ENCODE measurements around the gene ALKBH1. TPM values are rescaled to one million over a fixed set of nuclear protein-coding genes. Genes with fewer than 3 reads are reported as not detected.

Gene ALKBH1
- total and polyA plus RNA-seq, 2 of the 13 experiments (the other 11 are each of a cell fraction or from before 2014, with no cell fraction given): 12.5 to 14.3 TPM

DNA sequence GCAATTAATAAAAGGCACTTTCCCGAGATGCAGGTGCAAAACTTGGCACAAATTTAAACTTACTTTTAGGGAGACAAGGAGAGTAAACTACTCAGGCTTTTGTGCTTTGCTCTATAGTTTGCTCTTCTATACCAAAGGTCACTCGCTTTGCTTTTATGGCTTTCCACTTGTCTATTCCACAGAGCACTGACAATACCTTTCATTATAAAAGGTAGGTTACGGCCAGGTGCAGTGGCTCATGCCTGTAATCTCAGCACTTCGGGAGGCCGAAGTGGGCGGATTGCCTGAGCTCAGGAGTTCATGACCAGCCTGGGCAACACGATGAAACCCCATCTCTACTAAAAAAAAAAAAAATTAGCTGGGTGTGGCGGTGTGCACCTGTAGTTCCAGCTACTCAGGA lies 32.9 kb downstream of the ALKBH1 start (continued):
- no peak for TF ChIP-seq SP2 (CRISPR knock-in tag; IDR thresholded peaks at IDR 0.05)
- no peak for TF ChIP-seq ZNF224 (CRISPR knock-in tag; IDR thresholded peaks at IDR 0.05)
- no peak for TF ChIP-seq ZNF207 (IDR thresholded peaks at IDR 0.05; ENCODE audit: borderline replicate concordance)
- TF ChIP-seq CEBPG (CRISPR knock-in tag; IDR thresholded peaks at IDR 0.05): no peak
- no peak for TF ChIP-seq GTF3A (CRISPR knock-in tag; conservative IDR thresholded peaks at IDR 0.05)
- no peak for TF ChIP-seq ZBTB1 (CRISPR knock-in tag; IDR thresholded peaks at IDR 0.05; ENCODE audit: borderline replicate concordance)
- no peak for TF ChIP-seq ZNF737 (CRISPR knock-in tag; IDR thresholded peaks at IDR 0.05; ENCODE audit: borderline replicate concordance)

DNA sequence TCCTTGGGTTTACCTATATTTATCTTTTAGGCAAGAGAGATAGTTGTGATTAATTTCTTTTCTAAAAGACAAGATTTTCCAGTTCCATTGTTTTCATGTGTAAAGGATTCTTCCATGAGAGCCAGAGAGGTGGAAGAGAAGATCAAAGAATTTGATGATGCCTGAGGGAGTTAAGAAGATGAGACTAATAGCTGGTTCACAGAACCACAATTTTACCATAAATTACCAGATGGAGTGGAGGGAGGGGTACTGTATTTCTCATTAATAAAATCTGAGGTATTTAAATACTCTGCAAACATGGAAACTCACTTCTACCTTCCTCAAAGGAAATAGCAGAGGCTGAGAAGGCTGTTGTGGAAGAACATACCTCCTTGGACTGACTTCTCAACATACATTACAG lies 34.6 kb downstream of the ALKBH1 start:
- Histone ChIP-seq H2AFZ (ENCODE audit: low read length) (no peak overlapping the region), H3K9me3 (ENCODE audit: low read length) (no peaks in the 10 kb centered on the region), H3K9ac (ENCODE audit: insufficient read depth, low read depth, low read length) (no peak overlapping the region), H4K20me1 (ENCODE audit: insufficient read depth, low read length) (no peaks in the 10 kb centered on the region), H3K27me3 (ENCODE audit: control insufficient read depth in 1 of 2, insufficient read depth in 2 of 2, low read length in 2 of 2) (no peaks in the 10 kb centered on the region), H3K4me3 (replicated peaks in 1 of 3; ENCODE audit: insufficient read depth in 1 of 3, low read depth in 2 of 3, low read length in 3 of 3) (no peak overlapping the region), H3K36me3 (replicated peaks in 1 of 2; ENCODE audit: control insufficient read depth in 1 of 2, insufficient read depth in 2 of 2, low read length in 2 of 2) (peaks cover 6 to 25% of the 10 kb centered on the region in 2 experiments; a peak in 4 of 5 replicates), H3K27ac (ENCODE audit: extremely low read length, insufficient read depth, low read length) (no peak overlapping the region), H3K4me1 (ENCODE audit: insufficient read depth, low read length) (peaks cover 7% of the 10 kb centered on the region), H3K79me2 (ENCODE audit: insufficient read depth, low read length) (no peaks in the 10 kb centered on the region), H3K4me2 (ENCODE audit: low read depth, low read length) (no peak overlapping the region)
- FAIRE-seq (no peak), ATAC-seq (no peak), DNase-seq (ENCODE audit: low spot score) (no peak)
- intact Hi-C loops (cut with micrococcal nuclease; ENCODE audit: unreplicated experiment): no loop called here
- TF ChIP-seq ZNF326 (CRISPR knock-in tag; IDR thresholded peaks at IDR 0.05; ENCODE audit: borderline replicate concordance): no peak
- TF ChIP-seq MAZ (IDR thresholded peaks at IDR 0.05; ENCODE audit: borderline replicate concordance, low read depth, low read length): no peak
- TF ChIP-seq MAZ (CRISPR knock-in tag; IDR thresholded peaks at IDR 0.05; ENCODE audit: low read depth): no peak
- no peak for TF ChIP-seq MEIS2 (CRISPR knock-in tag; IDR thresholded peaks at IDR 0.05)
- no peak for TF ChIP-seq ZSCAN20 (CRISPR knock-in tag; IDR thresholded peaks at IDR 0.05; ENCODE audit: borderline replicate concordance)
- in situ Hi-C loops (cut with HindIII; ENCODE audit: extremely low pct_ligation_motif_present, low pct_unique_long_range_greater_than_20kb): no loop called here
- CTCF ChIA-PET (ENCODE audit: low intra/inter-chr PET ratio, low total read pairs): no interaction called here
- BruUV-seq (replicated peaks): no TSS peak
- POLR2A ChIA-PET: no interaction called here
